WTC11 (cell line): ENCODE measurements around the gene TMEM150B. TPM values are rescaled to one million over a fixed set of nuclear protein-coding genes. Genes with fewer than 3 reads are reported as not detected.

Experiments
- ATAC-seq: fragments of 200-7000 bp; cut with Tn5 transposase; 2 replicates; pipeline ENCODE4 v1.10.0; 2021; ENCODE audit warnings: mild to moderate bottlenecking, moderate library complexity
- CTCF ChIA-PET: fragments of 300-600 bp; sonication (Branson Sonifier 250); formaldehyde crosslinking; loops from one replicate; lab custom pipeline; 2021; ENCODE audit warnings: antibody characterized with exemption; lab: Charles Lee
- POLR2A ChIA-PET: fragments of 350-600 bp; sonication (Branson Sonifier 250); formaldehyde crosslinking; loops from one replicate; lab custom pipeline; 2021; ENCODE audit warnings: antibody characterized with exemption; lab: Charles Lee
- DNase-seq: peaks from one replicate; pipeline ENCODE4 v3.0.0; 2021; ENCODE audit warnings: low spot score
- H3K27ac Mint-ChIP-seq: 2 replicates; pipeline ENCODE4 v1.8.0; 2021; ENCODE audit warnings: mixed read lengths
- H3K27me3 Mint-ChIP-seq: 2 replicates; pipeline ENCODE4 v1.8.0; 2021; ENCODE audit warnings: low read depth, mild to moderate bottlenecking, moderate library complexity, mixed read lengths
- H3K36me3 Mint-ChIP-seq: 2 replicates; pipeline ENCODE4 v1.8.0; 2021; ENCODE audit warnings: mixed read lengths
- H3K4me1 Mint-ChIP-seq: 2 replicates; pipeline ENCODE4 v1.8.0; 2022; ENCODE audit warnings: mixed read lengths
- H3K4me3 Mint-ChIP-seq: 2 replicates; pipeline ENCODE4 v1.8.0; 2021; ENCODE audit warnings: mild to moderate bottlenecking, moderate library complexity, mixed read lengths
- H3K9me3 Mint-ChIP-seq: 2 replicates; pipeline ENCODE4 v1.8.0; 2021; ENCODE audit warnings: mixed read lengths
- ESRRA ChIP-seq: sonication (generic); formaldehyde crosslinking; IDR thresholded peaks from 2 replicates; pipeline ENCODE4 v1.8.1; 2022; ENCODE audit warnings: mild to moderate bottlenecking, missing genetic modification reagents, borderline replicate concordance
- FOXP1 ChIP-seq: sonication (generic); formaldehyde crosslinking; IDR thresholded peaks from 2 replicates; pipeline ENCODE4 v1.8.0; 2022; ENCODE audit warnings: missing genetic modification reagents, mild to moderate bottlenecking, moderate library complexity, borderline replicate concordance
- NR3C1 ChIP-seq: sonication (generic); formaldehyde crosslinking; conservative IDR thresholded peaks from 2 replicates; pipeline ENCODE4 v1.8.1; 2023; ENCODE audit warnings: low read depth, mild to moderate bottlenecking, missing genetic modification reagents
- SOX15 ChIP-seq: fragments of 250-450 bp; sonication (Bioruptor Pico); IDR thresholded peaks from 2 replicates; pipeline ENCODE4 v1.9.0; 2021; ENCODE audit warnings: mild to moderate bottlenecking
- TEAD4 ChIP-seq: sonication (generic); formaldehyde crosslinking; IDR thresholded peaks from 2 replicates; pipeline ENCODE4 v1.8.0; 2022; ENCODE audit warnings: mild to moderate bottlenecking, missing genetic modification reagents
- total RNA-seq: library from RNA; stranded (reverse); gene quantifications from 3 replicates; pipeline ENCODE4 v1.2.3, GENCODE V29; 2021
- TF ChIP-seq, protein P1 (sequence below): fragments of 250-450 bp; sonication (Bioruptor Pico); IDR thresholded peaks from 2 replicates; pipeline ENCODE4 v1.9.0; 2021; ENCODE audit warnings: mild to moderate bottlenecking
- TF ChIP-seq, protein P2 (sequence below): sonication (generic); formaldehyde crosslinking; IDR thresholded peaks from 2 replicates; pipeline ENCODE4 v1.8.1; 2022; ENCODE audit warnings: low read depth, mild to moderate bottlenecking, moderate library complexity, missing genetic modification reagents, borderline replicate concordance
- TF ChIP-seq, protein P3 (sequence below): fragments of 250-450 bp; sonication (Bioruptor Pico); IDR thresholded peaks from 2 replicates; pipeline ENCODE4 v1.9.0; 2021; ENCODE audit warnings: mild to moderate bottlenecking
- TF ChIP-seq, protein P4 (sequence below): sonication (generic); formaldehyde crosslinking; IDR thresholded peaks from 2 replicates; pipeline ENCODE4 v1.8.1; 2023; ENCODE audit warnings: mild to moderate bottlenecking, missing genetic modification reagents
- TF ChIP-seq, protein P5 (sequence below): sonication (generic); formaldehyde crosslinking; IDR thresholded peaks from 2 replicates; pipeline ENCODE4 v1.8.1; 2023; ENCODE audit warnings: mild to moderate bottlenecking, missing genetic modification reagents, moderate library complexity
- TF ChIP-seq, protein P6 (sequence below): sonication (generic); formaldehyde crosslinking; IDR thresholded peaks from 2 replicates; pipeline ENCODE4 v1.8.0; 2023; ENCODE audit warnings: missing genetic modification reagents, mild to moderate bottlenecking, borderline replicate concordance
- TF ChIP-seq, protein P7 (sequence below): sonication (generic); formaldehyde crosslinking; IDR thresholded peaks from 2 replicates; pipeline ENCODE4 v1.8.0; 2022; ENCODE audit warnings: missing genetic modification reagents
- TF ChIP-seq, protein P8 (sequence below): sonication (generic); formaldehyde crosslinking; conservative IDR thresholded peaks from 2 replicates; pipeline ENCODE4 v1.8.1; 2022; ENCODE audit warnings: mild to moderate bottlenecking, missing genetic modification reagents
- TF ChIP-seq, protein P9 (sequence below): sonication (generic); formaldehyde crosslinking; IDR thresholded peaks from 2 replicates; pipeline ENCODE4 v1.8.0; 2022; ENCODE audit warnings: mild to moderate bottlenecking, missing genetic modification reagents

The TMEM150B gene
- total RNA-seq, 1 experiment from 2014 or later, result 0.44 TPM

DNA sequence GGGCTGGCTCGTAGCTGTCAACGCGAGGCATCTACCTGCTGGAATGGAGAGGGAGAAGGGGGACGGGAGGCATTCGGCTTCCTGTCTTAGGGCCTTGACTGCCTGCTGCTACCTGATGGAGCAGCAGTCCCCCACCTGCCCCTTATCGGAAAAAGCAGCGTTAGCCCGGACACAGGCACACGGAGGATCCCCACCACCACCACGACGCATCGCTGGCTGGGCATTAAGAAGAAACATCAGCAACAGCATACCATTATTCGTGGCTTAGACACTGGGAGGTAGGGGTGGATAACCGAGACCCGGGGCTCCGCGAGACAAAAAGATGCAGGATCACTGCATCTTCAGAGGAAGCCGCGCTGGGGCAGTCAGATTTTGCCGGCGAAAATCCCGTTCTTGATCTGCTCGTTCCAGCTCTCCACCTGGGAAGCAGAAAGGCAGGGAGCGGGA is 28.2 kb upstream of the TMEM150B start:
- Mint-ChIP-seq H3K36me3 (no peaks in the 10 kb centered on the region), H3K27ac (no peak overlapping the region), H3K4me3 (peak overlapping the region; percentile 69), H3K4me1 (peaks cover 43% of the 10 kb centered on the region), H3K9me3 (no peaks in the 10 kb centered on the region), H3K27me3 (peaks cover 77% of the 10 kb centered on the region)
- CTCF ChIA-PET, result interaction anchor here (0.6 to 1.5 kb wide), 6 partner anchors 9 to 914 kb away, joined by 3 to 5 read pairs (median 3); no protein-coding TSS in a partner anchor
- ATAC-seq (peak; percentile 6), DNase-seq (no peak)
- TF ChIP-seq NR3C1 (CRISPR knock-in tag) (no peak), TEAD4 (no peak), ESRRA (no peak), FOXP1 (CRISPR knock-in tag) (no peak), SOX15 (CRISPR knock-in tag) (no peak)
- TF ChIP-seq, protein P1, sequence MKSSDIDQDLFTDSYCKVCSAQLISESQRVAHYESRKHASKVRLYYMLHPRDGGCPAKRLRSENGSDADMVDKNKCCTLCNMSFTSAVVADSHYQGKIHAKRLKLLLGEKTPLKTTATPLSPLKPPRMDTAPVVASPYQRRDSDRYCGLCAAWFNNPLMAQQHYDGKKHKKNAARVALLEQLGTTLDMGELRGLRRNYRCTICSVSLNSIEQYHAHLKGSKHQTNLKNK, result no peak
- TF ChIP-seq, protein P2, sequence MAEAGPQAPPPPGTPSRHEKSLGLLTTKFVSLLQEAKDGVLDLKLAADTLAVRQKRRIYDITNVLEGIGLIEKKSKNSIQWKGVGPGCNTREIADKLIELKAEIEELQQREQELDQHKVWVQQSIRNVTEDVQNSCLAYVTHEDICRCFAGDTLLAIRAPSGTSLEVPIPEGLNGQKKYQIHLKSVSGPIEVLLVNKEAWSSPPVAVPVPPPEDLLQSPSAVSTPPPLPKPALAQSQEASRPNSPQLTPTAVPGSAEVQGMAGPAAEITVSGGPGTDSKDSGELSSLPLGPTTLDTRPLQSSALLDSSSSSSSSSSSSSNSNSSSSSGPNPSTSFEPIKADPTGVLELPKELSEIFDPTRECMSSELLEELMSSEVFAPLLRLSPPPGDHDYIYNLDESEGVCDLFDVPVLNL (CRISPR knock-in tag), result no peak
- TF ChIP-seq, protein P3, sequence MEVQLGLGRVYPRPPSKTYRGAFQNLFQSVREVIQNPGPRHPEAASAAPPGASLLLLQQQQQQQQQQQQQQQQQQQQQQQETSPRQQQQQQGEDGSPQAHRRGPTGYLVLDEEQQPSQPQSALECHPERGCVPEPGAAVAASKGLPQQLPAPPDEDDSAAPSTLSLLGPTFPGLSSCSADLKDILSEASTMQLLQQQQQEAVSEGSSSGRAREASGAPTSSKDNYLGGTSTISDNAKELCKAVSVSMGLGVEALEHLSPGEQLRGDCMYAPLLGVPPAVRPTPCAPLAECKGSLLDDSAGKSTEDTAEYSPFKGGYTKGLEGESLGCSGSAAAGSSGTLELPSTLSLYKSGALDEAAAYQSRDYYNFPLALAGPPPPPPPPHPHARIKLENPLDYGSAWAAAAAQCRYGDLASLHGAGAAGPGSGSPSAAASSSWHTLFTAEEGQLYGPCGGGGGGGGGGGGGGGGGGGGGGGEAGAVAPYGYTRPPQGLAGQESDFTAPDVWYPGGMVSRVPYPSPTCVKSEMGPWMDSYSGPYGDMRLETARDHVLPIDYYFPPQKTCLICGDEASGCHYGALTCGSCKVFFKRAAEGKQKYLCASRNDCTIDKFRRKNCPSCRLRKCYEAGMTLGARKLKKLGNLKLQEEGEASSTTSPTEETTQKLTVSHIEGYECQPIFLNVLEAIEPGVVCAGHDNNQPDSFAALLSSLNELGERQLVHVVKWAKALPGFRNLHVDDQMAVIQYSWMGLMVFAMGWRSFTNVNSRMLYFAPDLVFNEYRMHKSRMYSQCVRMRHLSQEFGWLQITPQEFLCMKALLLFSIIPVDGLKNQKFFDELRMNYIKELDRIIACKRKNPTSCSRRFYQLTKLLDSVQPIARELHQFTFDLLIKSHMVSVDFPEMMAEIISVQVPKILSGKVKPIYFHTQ (CRISPR knock-in tag), result no peak
- TF ChIP-seq, protein P4, sequence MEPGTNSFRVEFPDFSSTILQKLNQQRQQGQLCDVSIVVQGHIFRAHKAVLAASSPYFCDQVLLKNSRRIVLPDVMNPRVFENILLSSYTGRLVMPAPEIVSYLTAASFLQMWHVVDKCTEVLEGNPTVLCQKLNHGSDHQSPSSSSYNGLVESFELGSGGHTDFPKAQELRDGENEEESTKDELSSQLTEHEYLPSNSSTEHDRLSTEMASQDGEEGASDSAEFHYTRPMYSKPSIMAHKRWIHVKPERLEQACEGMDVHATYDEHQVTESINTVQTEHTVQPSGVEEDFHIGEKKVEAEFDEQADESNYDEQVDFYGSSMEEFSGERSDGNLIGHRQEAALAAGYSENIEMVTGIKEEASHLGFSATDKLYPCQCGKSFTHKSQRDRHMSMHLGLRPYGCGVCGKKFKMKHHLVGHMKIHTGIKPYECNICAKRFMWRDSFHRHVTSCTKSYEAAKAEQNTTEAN, result no peak
- TF ChIP-seq, protein P5, sequence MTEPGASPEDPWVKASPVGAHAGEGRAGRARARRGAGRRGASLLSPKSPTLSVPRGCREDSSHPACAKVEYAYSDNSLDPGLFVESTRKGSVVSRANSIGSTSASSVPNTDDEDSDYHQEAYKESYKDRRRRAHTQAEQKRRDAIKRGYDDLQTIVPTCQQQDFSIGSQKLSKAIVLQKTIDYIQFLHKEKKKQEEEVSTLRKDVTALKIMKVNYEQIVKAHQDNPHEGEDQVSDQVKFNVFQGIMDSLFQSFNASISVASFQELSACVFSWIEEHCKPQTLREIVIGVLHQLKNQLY (CRISPR knock-in tag), result no peak
- TF ChIP-seq, protein P6, sequence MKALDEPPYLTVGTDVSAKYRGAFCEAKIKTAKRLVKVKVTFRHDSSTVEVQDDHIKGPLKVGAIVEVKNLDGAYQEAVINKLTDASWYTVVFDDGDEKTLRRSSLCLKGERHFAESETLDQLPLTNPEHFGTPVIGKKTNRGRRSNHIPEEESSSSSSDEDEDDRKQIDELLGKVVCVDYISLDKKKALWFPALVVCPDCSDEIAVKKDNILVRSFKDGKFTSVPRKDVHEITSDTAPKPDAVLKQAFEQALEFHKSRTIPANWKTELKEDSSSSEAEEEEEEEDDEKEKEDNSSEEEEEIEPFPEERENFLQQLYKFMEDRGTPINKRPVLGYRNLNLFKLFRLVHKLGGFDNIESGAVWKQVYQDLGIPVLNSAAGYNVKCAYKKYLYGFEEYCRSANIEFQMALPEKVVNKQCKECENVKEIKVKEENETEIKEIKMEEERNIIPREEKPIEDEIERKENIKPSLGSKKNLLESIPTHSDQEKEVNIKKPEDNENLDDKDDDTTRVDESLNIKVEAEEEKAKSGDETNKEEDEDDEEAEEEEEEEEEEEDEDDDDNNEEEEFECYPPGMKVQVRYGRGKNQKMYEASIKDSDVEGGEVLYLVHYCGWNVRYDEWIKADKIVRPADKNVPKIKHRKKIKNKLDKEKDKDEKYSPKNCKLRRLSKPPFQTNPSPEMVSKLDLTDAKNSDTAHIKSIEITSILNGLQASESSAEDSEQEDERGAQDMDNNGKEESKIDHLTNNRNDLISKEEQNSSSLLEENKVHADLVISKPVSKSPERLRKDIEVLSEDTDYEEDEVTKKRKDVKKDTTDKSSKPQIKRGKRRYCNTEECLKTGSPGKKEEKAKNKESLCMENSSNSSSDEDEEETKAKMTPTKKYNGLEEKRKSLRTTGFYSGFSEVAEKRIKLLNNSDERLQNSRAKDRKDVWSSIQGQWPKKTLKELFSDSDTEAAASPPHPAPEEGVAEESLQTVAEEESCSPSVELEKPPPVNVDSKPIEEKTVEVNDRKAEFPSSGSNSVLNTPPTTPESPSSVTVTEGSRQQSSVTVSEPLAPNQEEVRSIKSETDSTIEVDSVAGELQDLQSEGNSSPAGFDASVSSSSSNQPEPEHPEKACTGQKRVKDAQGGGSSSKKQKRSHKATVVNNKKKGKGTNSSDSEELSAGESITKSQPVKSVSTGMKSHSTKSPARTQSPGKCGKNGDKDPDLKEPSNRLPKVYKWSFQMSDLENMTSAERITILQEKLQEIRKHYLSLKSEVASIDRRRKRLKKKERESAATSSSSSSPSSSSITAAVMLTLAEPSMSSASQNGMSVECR (CRISPR knock-in tag), result no peak
- TF ChIP-seq, protein P7, sequence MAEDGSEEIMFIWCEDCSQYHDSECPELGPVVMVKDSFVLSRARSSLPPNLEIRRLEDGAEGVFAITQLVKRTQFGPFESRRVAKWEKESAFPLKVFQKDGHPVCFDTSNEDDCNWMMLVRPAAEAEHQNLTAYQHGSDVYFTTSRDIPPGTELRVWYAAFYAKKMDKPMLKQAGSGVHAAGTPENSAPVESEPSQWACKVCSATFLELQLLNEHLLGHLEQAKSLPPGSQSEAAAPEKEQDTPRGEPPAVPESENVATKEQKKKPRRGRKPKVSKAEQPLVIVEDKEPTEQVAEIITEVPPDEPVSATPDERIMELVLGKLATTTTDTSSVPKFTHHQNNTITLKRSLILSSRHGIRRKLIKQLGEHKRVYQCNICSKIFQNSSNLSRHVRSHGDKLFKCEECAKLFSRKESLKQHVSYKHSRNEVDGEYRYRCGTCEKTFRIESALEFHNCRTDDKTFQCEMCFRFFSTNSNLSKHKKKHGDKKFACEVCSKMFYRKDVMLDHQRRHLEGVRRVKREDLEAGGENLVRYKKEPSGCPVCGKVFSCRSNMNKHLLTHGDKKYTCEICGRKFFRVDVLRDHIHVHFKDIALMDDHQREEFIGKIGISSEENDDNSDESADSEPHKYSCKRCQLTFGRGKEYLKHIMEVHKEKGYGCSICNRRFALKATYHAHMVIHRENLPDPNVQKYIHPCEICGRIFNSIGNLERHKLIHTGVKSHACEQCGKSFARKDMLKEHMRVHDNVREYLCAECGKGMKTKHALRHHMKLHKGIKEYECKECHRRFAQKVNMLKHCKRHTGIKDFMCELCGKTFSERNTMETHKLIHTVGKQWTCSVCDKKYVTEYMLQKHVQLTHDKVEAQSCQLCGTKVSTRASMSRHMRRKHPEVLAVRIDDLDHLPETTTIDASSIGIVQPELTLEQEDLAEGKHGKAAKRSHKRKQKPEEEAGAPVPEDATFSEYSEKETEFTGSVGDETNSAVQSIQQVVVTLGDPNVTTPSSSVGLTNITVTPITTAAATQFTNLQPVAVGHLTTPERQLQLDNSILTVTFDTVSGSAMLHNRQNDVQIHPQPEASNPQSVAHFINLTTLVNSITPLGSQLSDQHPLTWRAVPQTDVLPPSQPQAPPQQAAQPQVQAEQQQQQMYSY (CRISPR knock-in tag), result no peak
- TF ChIP-seq, protein P8, sequence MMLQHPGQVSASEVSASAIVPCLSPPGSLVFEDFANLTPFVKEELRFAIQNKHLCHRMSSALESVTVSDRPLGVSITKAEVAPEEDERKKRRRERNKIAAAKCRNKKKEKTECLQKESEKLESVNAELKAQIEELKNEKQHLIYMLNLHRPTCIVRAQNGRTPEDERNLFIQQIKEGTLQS, result no peak
- TF ChIP-seq, protein P9, sequence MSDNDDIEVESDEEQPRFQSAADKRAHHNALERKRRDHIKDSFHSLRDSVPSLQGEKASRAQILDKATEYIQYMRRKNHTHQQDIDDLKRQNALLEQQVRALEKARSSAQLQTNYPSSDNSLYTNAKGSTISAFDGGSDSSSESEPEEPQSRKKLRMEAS (CRISPR knock-in tag), result no peak
- POLR2A ChIA-PET, result interaction anchor here (0.6 to 1.6 kb wide), 3 partner anchors 13 to 16 kb away, joined by 3 to 5 read pairs (median 3); partner anchors contain the start of gene IL11
